Activated naive CD8-positive, alpha-beta T cell treated with anti-CD3 and anti-CD28 coated beads, Interleukin-2, amount 10 ng/mL, durations not matched to agents 7 days and 5 days (primary cell): ENCODE results near the gene STX11. TPM values are rescaled to one million over a fixed set of nuclear protein-coding genes. Genes with fewer than 3 reads are reported as not detected.
"Not testable (repeated sequence)": the region's sequence is repeated elsewhere in the genome, so short reads cannot be mapped to it uniquely, and the experiment has no call there.

ENCODE experiments used
- ATAC-seq: fragments of 150-1000 bp; cut with Tn5 transposase; one replicate; pipeline ENCODE4 v1.10.0; 2021; ENCODE audit warnings: low read depth, moderate library complexity
- POLR2A ChIA-PET: fragments of 350-600 bp; sonication (Branson Sonifier 250); formaldehyde crosslinking; loops from one replicate; lab custom pipeline; 2021; ENCODE audit warnings: antibody characterized with exemption; lab: Charles Lee
- DNase-seq: peaks from one replicate; pipeline ENCODE4 v3.0.0; 2021
- H3K27ac Mint-ChIP-seq: one replicate; pipeline ENCODE4 v1.8.0; 2022; ENCODE audit warnings: mild to moderate bottlenecking, mixed read lengths
- H3K27me3 Mint-ChIP-seq: one replicate; pipeline ENCODE4 v1.8.0; 2022; ENCODE audit warnings: mild to moderate bottlenecking, moderate library complexity, mixed read lengths
- H3K36me3 Mint-ChIP-seq: one replicate; pipeline ENCODE4 v1.8.0; 2021; ENCODE audit warnings: mild to moderate bottlenecking, mixed read lengths
- H3K4me1 Mint-ChIP-seq: one replicate; pipeline ENCODE4 v1.8.0; 2021; ENCODE audit warnings: mixed read lengths
- H3K4me3 Mint-ChIP-seq: one replicate; pipeline ENCODE4 v1.8.0; 2022; ENCODE audit warnings: mild to moderate bottlenecking, moderate library complexity, mixed read lengths
- H3K9me3 Mint-ChIP-seq: one replicate; pipeline ENCODE4 v1.8.0; 2021; ENCODE audit warnings: mixed read lengths
- total RNA-seq, 2 experiments: library from RNA; stranded (reverse); gene quantifications; one replicate each; pipeline ENCODE4 v1.2.3, GENCODE V29; 2021

STX11 gene
- total RNA-seq, 2 experiments from 2014 or later, result 11.1 to 11.2 TPM

DNA sequence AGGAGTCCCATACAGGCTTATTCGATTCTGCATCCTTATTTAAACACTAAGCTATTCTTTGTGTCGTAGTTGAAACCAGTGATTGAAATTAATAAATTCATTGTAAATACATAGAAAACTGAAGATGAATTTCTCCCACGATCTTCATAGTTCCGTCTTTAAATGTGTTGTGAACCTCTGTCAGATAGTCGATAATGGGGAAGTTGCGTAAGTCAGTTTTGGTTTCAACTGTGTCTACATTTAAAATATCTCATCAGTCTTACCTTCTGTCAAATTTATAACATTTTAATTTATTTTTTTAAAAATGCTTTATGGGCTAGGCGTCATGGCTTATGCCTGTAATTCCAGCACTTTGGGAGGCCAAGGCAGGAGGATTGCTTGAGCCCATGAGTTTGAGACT is 12.7 kb downstream of the STX11 start:
- H3K27ac Mint-ChIP-seq, result no peak overlapping the region
- POLR2A ChIA-PET, result no interaction called here

GRCh38 chr6:144165784-144166183 is 15.5 kb downstream of the STX11 start:
- Mint-ChIP-seq H3K4me1 (peaks cover 3% of the 10 kb centered on the region), H3K9me3 (peaks cover 1% of the 10 kb centered on the region), H3K36me3 (peaks cover 39% of the 10 kb centered on the region), H3K27me3 (no peaks in the 10 kb centered on the region), H3K27ac (no peak overlapping the region), H3K4me3 (no peak overlapping the region)
- POLR2A ChIA-PET, result no interaction called here
- DNase-seq, result no peak
- ATAC-seq, result no peak

More for the DNA sequence above, 12.7 kb downstream of the STX11 start:
- Mint-ChIP-seq H3K4me3 (no peak overlapping the region), H3K27me3 (no peaks in the 10 kb centered on the region), H3K4me1 (peaks cover 3% of the 10 kb centered on the region), H3K9me3 (peaks cover 1% of the 10 kb centered on the region), H3K36me3 (peaks cover 28% of the 10 kb centered on the region)
- ATAC-seq (no peak), DNase-seq (no peak)

- Mint-ChIP-seq H3K4me1 (peaks cover 2% of the 10 kb centered on the region), H3K36me3 (peaks cover 46% of the 10 kb centered on the region), H3K9me3 (no peaks in the 10 kb centered on the region), H3K4me3 (no peak overlapping the region), H3K27me3 (no peaks in the 10 kb centered on the region), H3K27ac (no peak overlapping the region)
- ATAC-seq (no peak), DNase-seq (no peak)
- POLR2A ChIA-PET, result no interaction called here
These were observed 19.7 kb downstream of the STX11 start for GRCh38 chr6:144170044-144170443.

DNA sequence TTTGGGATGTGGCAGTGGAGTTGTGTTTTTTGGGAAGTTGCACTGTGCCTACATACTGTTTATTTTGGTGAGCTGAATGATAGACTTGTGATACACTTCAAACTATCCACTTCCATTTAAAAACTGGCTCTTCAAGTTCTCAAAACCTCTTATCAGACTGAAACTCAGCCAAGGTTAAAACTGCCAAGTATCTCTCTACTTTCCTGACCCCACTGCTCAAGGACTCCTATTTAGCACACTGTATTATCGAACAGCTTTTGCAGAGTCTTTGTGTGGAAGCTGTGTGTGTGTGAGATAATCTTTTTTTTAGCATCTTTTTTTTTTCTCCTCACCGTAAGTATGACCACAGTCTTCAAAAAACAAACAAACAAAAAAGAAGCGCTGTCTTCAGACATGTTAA is 21.1 kb downstream of the STX11 start:
- no peaks in the 10 kb centered on the region for H3K9me3 Mint-ChIP-seq
- peaks cover 2% of the 10 kb centered on the region for H3K4me1 Mint-ChIP-seq
- no peak overlapping the region for H3K4me3 Mint-ChIP-seq
- DNase-seq, result no peak
- POLR2A ChIA-PET, result no interaction called here
- ATAC-seq, result no peak
- peaks cover 50% of the 10 kb centered on the region for H3K36me3 Mint-ChIP-seq
- no peak overlapping the region for H3K27ac Mint-ChIP-seq
- no peaks in the 10 kb centered on the region for H3K27me3 Mint-ChIP-seq

DNA sequence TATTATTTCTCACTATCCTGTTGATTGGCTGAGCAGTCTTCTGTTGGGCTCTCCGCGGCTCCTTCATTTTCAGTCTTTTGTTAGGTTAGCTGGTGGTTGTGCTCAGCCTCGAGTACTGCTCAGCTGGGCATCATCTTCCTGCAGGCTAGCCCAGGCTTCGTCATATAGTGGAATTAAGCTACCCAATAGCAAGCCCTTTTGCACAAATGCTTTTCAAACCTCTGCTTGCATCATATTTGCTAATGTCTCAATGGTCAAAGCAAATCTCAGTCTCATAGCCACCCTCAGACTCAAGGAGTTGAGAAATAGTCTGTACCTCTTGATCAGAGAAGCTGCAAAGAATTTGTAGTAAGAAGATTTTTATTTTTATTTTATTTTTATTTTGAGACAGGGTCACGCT is 23.7 kb downstream of the STX11 start:
- POLR2A ChIA-PET, result no interaction called here
- ATAC-seq, result no peak

GRCh38 chr6:144176043-144176442 is 25.7 kb downstream of the STX11 start:
- ATAC-seq, result no peak
- peaks cover 42% of the 10 kb centered on the region for H3K36me3 Mint-ChIP-seq

More for the DNA sequence above, 23.7 kb downstream of the STX11 start:
- Mint-ChIP-seq H3K36me3 (peaks cover 43% of the 10 kb centered on the region), H3K27ac (no peak overlapping the region), H3K27me3 (no peaks in the 10 kb centered on the region), H3K9me3 (no peaks in the 10 kb centered on the region), H3K4me3 (no peak overlapping the region), H3K4me1 (peaks cover 2% of the 10 kb centered on the region)
- DNase-seq, result no peak

GRCh38 chr6:144177726-144178125 is 27.4 kb downstream of the STX11 start:
- Mint-ChIP-seq H3K27me3 (no peaks in the 10 kb centered on the region), H3K4me1 (peaks cover 12% of the 10 kb centered on the region), H3K4me3 (no peak overlapping the region), H3K36me3 (peaks cover 38% of the 10 kb centered on the region), H3K27ac (no peak overlapping the region), H3K9me3 (no peaks in the 10 kb centered on the region)
- POLR2A ChIA-PET, result no interaction called here
- ATAC-seq, result no peak
- DNase-seq, result no peak

More at GRCh38 chr6:144176043-144176442, 25.7 kb downstream of the STX11 start:
- H3K4me3 Mint-ChIP-seq, result no peak overlapping the region
- DNase-seq, result no peak
- peaks cover 11% of the 10 kb centered on the region for H3K4me1 Mint-ChIP-seq
- H3K27ac Mint-ChIP-seq, result no peak overlapping the region
- no peaks in the 10 kb centered on the region for H3K27me3 Mint-ChIP-seq
- POLR2A ChIA-PET, result no interaction called here
- no peaks in the 10 kb centered on the region for H3K9me3 Mint-ChIP-seq

DNA sequence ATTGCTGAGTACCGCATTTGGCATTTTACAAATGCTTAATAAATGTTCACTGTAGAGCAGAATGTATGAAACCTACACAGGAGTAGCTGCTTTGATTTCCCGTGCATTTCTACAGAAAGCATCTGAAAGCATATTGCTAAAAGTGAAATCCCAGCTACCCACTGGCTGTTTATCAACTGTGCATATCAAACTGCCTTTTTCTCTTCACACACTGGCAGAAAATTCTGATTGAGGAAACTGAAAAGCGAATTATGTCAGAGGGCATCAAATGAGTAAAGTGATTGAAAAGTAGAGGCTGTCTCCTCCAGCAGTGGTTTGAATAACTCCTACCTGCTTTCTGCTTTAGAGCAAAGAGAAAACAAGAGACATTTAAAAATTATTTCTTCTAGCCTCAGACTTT is 28.0 kb downstream of the STX11 start:
- Mint-ChIP-seq H3K36me3 (peaks cover 34% of the 10 kb centered on the region), H3K27me3 (no peaks in the 10 kb centered on the region), H3K4me1 (peaks cover 16% of the 10 kb centered on the region), H3K4me3 (no peak overlapping the region), H3K27ac (no peak overlapping the region), H3K9me3 (no peaks in the 10 kb centered on the region)
- ATAC-seq (no peak), DNase-seq (no peak)
- POLR2A ChIA-PET, result no interaction called here

DNA sequence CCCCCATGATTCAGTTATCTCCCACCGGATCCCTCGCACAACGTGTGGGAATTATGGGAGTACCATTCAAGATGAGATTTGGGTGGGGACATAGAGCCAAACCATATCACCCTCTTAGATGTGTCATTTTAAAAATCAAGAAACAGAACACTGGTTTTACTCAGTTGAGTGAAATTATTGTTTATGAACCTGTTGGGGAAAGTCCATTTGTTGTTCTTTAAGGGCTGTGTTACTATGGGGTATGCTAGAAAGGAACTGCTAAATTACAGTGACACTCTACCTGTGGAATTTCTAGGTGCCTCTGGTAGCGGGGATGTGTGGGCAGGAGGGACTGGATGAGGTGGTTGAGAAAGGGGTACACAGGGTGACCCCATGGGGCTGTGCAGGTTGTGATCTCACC is 28.9 kb downstream of the STX11 start:
- no peaks in the 10 kb centered on the region for H3K9me3 Mint-ChIP-seq
- no peak overlapping the region for H3K4me3 Mint-ChIP-seq
- H3K4me1 Mint-ChIP-seq, result peaks cover 18% of the 10 kb centered on the region
- no peak for ATAC-seq
- H3K27ac Mint-ChIP-seq, result no peak overlapping the region
- POLR2A ChIA-PET, result no interaction called here
- H3K36me3 Mint-ChIP-seq, result peaks cover 35% of the 10 kb centered on the region
- no peaks in the 10 kb centered on the region for H3K27me3 Mint-ChIP-seq
- no peak for DNase-seq

DNA sequence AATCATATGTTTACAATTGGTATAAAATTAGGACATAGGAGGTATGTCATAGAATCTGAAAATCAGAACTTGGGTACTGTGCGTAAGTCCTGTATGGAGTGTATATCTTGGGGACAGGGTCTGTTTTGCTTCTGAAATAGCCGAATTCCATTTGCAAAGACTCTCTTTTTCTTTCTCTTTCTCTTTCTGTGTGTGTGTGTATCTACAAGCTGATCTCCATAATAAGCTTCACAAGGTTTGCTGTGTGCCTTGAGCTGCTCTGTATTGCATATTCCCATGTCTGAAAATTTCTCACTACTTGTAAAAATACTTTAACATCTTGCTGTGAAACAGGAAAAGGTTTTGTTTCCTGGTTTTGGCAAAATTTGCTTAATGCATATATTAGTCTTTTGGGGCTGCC is 29.5 kb downstream of the STX11 start:
- Mint-ChIP-seq H3K27me3 (no peaks in the 10 kb centered on the region), H3K4me3 (peak overlapping the region; percentile 47), H3K36me3 (peaks cover 36% of the 10 kb centered on the region), H3K27ac (no peak overlapping the region), H3K9me3 (no peaks in the 10 kb centered on the region), H3K4me1 (peaks cover 18% of the 10 kb centered on the region)
- ATAC-seq, result no peak
- DNase-seq, result no peak
- POLR2A ChIA-PET, result no interaction called here

GRCh38 chr6:144180354-144180753 is 30.0 kb downstream of the STX11 start:
- H3K4me3 Mint-ChIP-seq, DNase-seq, H3K9me3 Mint-ChIP-seq, H3K27ac Mint-ChIP-seq, ATAC-seq, POLR2A ChIA-PET, H3K27me3 Mint-ChIP-seq: not testable (repeated sequence)
- peaks cover 36% of the 10 kb centered on the region for H3K36me3 Mint-ChIP-seq
- H3K4me1 Mint-ChIP-seq, result peaks cover 18% of the 10 kb centered on the region

DNA sequence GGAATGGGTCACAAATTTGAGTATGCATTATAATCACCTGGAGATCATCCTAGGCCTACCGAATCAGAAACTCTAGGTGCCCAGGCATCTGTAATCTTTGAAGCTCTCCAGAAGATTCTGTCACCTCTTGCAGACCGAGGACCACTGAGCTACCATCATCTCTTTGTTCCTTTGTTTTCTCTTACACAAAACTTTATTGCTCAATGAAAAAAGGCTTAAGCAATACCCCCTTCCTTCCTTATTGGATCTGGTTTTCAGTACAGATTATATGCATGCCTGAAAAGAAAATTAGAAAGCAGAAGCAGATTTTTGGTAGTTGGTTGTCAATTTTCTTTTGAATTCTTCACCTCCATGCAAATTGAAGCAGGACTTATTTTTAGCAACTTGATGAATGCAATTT is 31.3 kb downstream of the STX11 start:
- POLR2A ChIA-PET, result interaction anchor here (0.8 kb wide), 1 partner anchor 9 kb away, joined by 3 read pairs; no protein-coding TSS in a partner anchor
- Mint-ChIP-seq H3K27me3 (no peaks in the 10 kb centered on the region), H3K4me3 (no peak overlapping the region), H3K36me3 (peaks cover 41% of the 10 kb centered on the region), H3K4me1 (peaks cover 18% of the 10 kb centered on the region), H3K27ac (no peak overlapping the region), H3K9me3 (no peaks in the 10 kb centered on the region)
- DNase-seq (no peak), ATAC-seq (no peak)

DNA sequence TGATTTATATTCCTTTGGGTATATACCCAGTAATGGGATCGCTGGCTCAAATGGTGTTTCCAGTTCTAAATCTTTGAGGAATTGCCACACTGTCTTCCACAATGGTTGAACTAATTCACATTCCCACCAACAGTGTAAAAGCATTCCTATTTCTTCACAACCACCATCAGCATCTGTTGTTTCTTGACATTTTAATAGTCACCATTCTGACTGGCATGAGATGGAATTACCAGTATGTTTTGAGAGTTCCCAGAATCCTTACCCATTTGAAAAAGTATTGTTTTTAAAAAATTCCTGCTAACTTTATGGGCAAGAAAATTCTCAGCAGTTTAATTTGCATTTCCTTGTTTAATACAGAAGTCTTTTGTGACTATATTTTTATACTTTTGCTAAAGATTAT is 33.9 kb downstream of the STX11 start:
- H3K4me3 Mint-ChIP-seq, H3K9me3 Mint-ChIP-seq, ATAC-seq, DNase-seq, H3K27ac Mint-ChIP-seq, POLR2A ChIA-PET, H3K27me3 Mint-ChIP-seq: not testable (repeated sequence)
- peaks cover 55% of the 10 kb centered on the region for H3K36me3 Mint-ChIP-seq
- peaks cover 18% of the 10 kb centered on the region for H3K4me1 Mint-ChIP-seq

DNA sequence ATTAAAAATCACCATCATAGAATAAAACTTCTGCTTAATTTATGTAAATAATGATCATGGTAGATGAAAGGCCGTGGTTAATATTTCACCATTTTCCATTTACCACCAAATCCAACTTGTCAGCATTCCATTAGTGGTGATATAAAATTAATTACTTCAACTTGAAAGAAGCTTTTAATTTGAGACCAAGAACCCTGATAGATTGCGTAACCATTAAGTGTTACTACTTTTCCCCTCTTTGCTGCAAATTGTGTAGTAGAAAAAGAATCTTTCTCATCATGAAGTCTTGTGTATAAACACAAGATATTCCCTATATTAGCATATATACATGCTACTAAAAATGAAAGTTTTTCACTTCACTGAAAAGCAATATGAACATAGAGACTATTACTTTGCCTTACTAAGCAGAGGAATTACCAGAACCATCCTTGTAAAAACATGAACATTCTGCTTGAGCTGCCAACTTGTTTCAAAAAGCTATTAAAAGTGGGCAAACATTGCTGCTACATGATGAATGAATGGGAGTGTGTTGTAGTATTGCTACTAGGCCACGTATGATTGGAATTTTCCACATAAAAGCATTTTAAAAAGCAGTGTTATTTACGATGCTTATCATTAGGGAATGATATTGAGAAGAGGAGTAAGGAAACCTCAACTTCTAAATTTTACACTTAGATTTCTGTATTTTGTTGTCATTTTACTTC is 35.0 kb downstream of the STX11 start:
- no peak for ATAC-seq
- Mint-ChIP-seq H3K36me3 (peaks cover 48% of the 10 kb centered on the region), H3K27ac (no peak overlapping the region), H3K9me3 (peaks cover 3% of the 10 kb centered on the region), H3K27me3 (no peaks in the 10 kb centered on the region), H3K4me3 (no peak overlapping the region), H3K4me1 (peaks cover 11% of the 10 kb centered on the region)
- no peak for DNase-seq
- POLR2A ChIA-PET, result no interaction called here
